GM23338 (cell line): Measurements from ENCODE around the gene ITGB1BP1. TPM values are rescaled to one million over a fixed set of nuclear protein-coding genes. Genes with fewer than 3 reads are reported as not detected.

Source experiments
- ATAC-seq: fragments of 200-7000 bp; cut with Tn5 transposase; 3 replicates; pipeline ENCODE4 v1.9.1; 2020
- DNase-seq: peaks from one replicate; pipeline ENCODE4 v3.0.0-alpha.2; 2015; ENCODE audit warnings: low spot score
- H2AFZ ChIP-seq: fragments of 200-600 bp; sonication (generic); 2 replicates; pipeline ENCODE4 v1.8.0; 2016; ENCODE audit warnings: antibody characterized with exemption, mild to moderate bottlenecking, moderate library complexity
- H3F3A ChIP-seq: fragments of 200-600 bp; sonication (generic); replicated peaks from 2 replicates; pipeline ENCODE4 v1.8.0; 2017; ENCODE audit warnings: antibody characterized with exemption, mixed run types, low read depth
- H3K27ac ChIP-seq: fragments of 200-600 bp; sonication (generic); 2 replicates; pipeline ENCODE4 v1.6.1; 2016; ENCODE audit warnings: low read depth
- H3K27me3 ChIP-seq: fragments of 200-600 bp; sonication (generic); 2 replicates; pipeline ENCODE4 v1.8.0; 2016; ENCODE audit warnings: mild to moderate bottlenecking, mixed run types, moderate library complexity; ENCODE audit not compliant: insufficient read depth
- H3K36me3 ChIP-seq: fragments of 200-600 bp; sonication (generic); 2 replicates; pipeline ENCODE4 v1.8.0; 2016; ENCODE audit warnings: mild to moderate bottlenecking; ENCODE audit not compliant: insufficient read depth
- H3K4me1 ChIP-seq: fragments of 200-600 bp; sonication (generic); 2 replicates; pipeline ENCODE4 v1.8.0; 2016; ENCODE audit warnings: mild to moderate bottlenecking, moderate library complexity; ENCODE audit not compliant: insufficient read depth
- H3K4me2 ChIP-seq: fragments of 200-600 bp; sonication (generic); 2 replicates; pipeline ENCODE4 v1.7.1; 2017; ENCODE audit warnings: mixed run types
- H3K4me3 ChIP-seq: fragments of 200-600 bp; sonication (generic); 2 replicates; pipeline ENCODE4 v1.6.1; 2016; ENCODE audit warnings: mixed run types
- H3K79me2 ChIP-seq: fragments of 200-600 bp; sonication (generic); replicated peaks from 2 replicates; pipeline ENCODE4 v1.8.0; 2017; ENCODE audit warnings: mild to moderate bottlenecking; ENCODE audit not compliant: insufficient read depth
- H3K9me2 ChIP-seq: fragments of 200-600 bp; sonication (generic); 2 replicates; pipeline ENCODE4 v1.8.0; 2017; ENCODE audit not compliant: insufficient read depth
- H4K20me1 ChIP-seq: fragments of 200-600 bp; sonication (generic); replicated peaks from 2 replicates; pipeline ENCODE4 v1.8.0; 2017; ENCODE audit warnings: mild to moderate bottlenecking; ENCODE audit not compliant: insufficient read depth
- H3K27ac Mint-ChIP-seq: 2 replicates; pipeline ENCODE4 v1.8.0; 2020; ENCODE audit warnings: inconsistent platforms, mild to moderate bottlenecking, moderate library complexity, mixed read lengths
- H3K27me3 Mint-ChIP-seq: 3 replicates; pipeline ENCODE4 v1.8.0; 2022; ENCODE audit warnings: low read depth, mild to moderate bottlenecking, moderate library complexity, mixed read lengths, inconsistent platforms; ENCODE audit not compliant: insufficient read depth, poor library complexity
- H3K36me3 Mint-ChIP-seq: 3 replicates; pipeline ENCODE4 v1.8.0; 2021; ENCODE audit warnings: low read depth, mild to moderate bottlenecking, inconsistent platforms, moderate library complexity, mixed read lengths
- H3K4me1 Mint-ChIP-seq: 3 replicates; pipeline ENCODE4 v1.8.0; 2020; ENCODE audit warnings: mild to moderate bottlenecking, inconsistent platforms, mixed read lengths
- H3K4me3 Mint-ChIP-seq: 3 replicates; pipeline ENCODE4 v1.8.0; 2021; ENCODE audit warnings: moderate library complexity, mild to moderate bottlenecking, inconsistent platforms, mixed read lengths
- H3K9me3 Mint-ChIP-seq: 3 replicates; pipeline ENCODE4 v1.8.0; 2020; ENCODE audit warnings: moderate library complexity, mild to moderate bottlenecking, inconsistent platforms, mixed read lengths
- CREB1 ChIP-seq: fragments of 250-450 bp; sonication (Bioruptor Pico); IDR thresholded peaks from 2 replicates; pipeline ENCODE4 v1.5.0; 2020; ENCODE audit warnings: low read depth, mild to moderate bottlenecking, moderate library complexity
- EZH2 ChIP-seq: fragments of 200-600 bp; sonication (generic); IDR thresholded peaks from one replicate; pipeline ENCODE4 v1.8.0; 2017; ENCODE audit warnings: antibody characterized with exemption, mild to moderate bottlenecking, low read depth; ENCODE audit not compliant: unreplicated experiment
- EZH2phosphoT487 ChIP-seq: fragments of 200-600 bp; sonication (generic); IDR thresholded peaks from one replicate; pipeline ENCODE4 v1.8.1; 2018; ENCODE audit warnings: antibody characterized with exemption; ENCODE audit not compliant: unreplicated experiment
- JUNB ChIP-seq: IDR thresholded peaks from one replicate; pipeline ENCODE4 v1.6.1; 2016; ENCODE audit warnings: antibody characterized with exemption; ENCODE audit not compliant: unreplicated experiment
- NANOG ChIP-seq: IDR thresholded peaks from 2 replicates; pipeline ENCODE4 v1.6.1; 2016; ENCODE audit warnings: antibody characterized with exemption, borderline replicate concordance
- STAT1 ChIP-seq: IDR thresholded peaks from one replicate; pipeline ENCODE4 v1.6.1; 2016; ENCODE audit warnings: antibody characterized with exemption; ENCODE audit not compliant: unreplicated experiment
- ZNF331 ChIP-seq: fragments of 250-450 bp; sonication (Bioruptor Pico); IDR thresholded peaks from 2 replicates; pipeline ENCODE4 v1.5.0; 2020; ENCODE audit warnings: low read depth, mild to moderate bottlenecking, moderate library complexity
- polyA plus RNA-seq: library from polyadenylated mRNA; unstranded; fragments of >200 nt; fragmentation: Nextera tagmentation; extraction: Ambion mirVana; gene quantifications from 2 replicates; pipeline ENCODE4 v1.2.1, GENCODE V29; 2016
- total RNA-seq: library from RNA; depleted of rRNA; stranded (reverse); fragments of >200 nt; shearing (Covaris generic); gene quantifications from 2 replicates; pipeline ENCODE4 v1.2.3, GENCODE V29; 2014
- TF ChIP-seq, protein P1 (sequence below): IDR thresholded peaks from one replicate; pipeline ENCODE4 v1.6.1; 2018; ENCODE audit warnings: antibody characterized with exemption; ENCODE audit not compliant: unreplicated experiment
- TF ChIP-seq, protein P2 (sequence below): IDR thresholded peaks from 2 replicates; pipeline ENCODE4 v1.6.1; 2016; ENCODE audit warnings: antibody characterized with exemption
- TF ChIP-seq, protein P3 (sequence below): fragments of 250-450 bp; sonication (Bioruptor Pico); IDR thresholded peaks from 2 replicates; pipeline ENCODE4 v1.5.0; 2020; ENCODE audit warnings: mild to moderate bottlenecking, moderate library complexity

Gene ITGB1BP1
- total and polyA plus RNA-seq, 2 experiments from 2014 or later: 29.1 to 63.5 TPM

DNA sequence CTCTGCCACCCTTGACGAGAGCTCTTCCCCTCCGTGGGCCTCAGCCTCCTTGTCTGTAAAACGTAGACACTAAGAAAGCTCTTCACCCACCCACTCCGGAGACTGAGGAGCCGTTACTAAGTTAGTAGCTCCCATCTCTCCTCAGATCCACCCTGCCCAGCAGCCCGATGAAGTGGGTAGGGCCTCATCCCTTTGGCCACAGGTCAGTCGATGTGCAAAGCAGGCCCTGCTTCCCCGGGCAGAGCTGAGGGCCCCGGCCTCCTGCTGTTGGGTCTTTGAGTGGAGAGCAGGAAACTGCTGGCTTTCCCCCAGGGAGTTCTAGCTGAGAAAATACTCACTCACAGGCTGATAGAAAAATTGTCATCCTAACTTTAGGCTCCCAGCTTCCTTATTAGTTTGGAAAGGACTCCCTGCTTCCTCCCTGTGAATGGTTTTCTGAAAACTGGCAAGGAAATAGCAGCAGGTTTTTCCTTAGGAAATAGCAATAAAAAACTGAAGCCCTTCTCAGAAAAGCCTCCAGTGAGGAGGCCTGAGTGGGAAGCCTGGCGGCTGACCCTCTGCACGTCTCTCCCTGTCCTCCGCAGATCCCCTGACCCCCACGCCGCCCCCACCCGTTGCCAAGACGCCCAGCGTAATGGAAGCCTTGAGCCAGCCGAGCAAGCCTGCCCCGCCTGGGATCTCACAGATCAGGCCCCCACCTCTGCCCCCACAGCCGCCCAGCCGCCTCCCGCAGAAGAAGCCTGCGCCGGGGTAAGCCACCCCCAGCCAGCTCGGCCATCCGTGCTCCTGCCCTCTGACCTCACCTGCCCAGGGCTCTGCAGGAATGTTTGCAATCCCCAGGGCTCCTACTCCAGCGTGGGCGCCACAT, 30.2 kb downstream of the ITGB1BP1 start (continued):
- TF ChIP-seq NANOG (no peak), STAT1 (no peak), EZH2phosphoT487 (no peak), ZNF331 (CRISPR knock-in tag) (no peak), EZH2 (no peak)
- TF ChIP-seq, protein P1, sequence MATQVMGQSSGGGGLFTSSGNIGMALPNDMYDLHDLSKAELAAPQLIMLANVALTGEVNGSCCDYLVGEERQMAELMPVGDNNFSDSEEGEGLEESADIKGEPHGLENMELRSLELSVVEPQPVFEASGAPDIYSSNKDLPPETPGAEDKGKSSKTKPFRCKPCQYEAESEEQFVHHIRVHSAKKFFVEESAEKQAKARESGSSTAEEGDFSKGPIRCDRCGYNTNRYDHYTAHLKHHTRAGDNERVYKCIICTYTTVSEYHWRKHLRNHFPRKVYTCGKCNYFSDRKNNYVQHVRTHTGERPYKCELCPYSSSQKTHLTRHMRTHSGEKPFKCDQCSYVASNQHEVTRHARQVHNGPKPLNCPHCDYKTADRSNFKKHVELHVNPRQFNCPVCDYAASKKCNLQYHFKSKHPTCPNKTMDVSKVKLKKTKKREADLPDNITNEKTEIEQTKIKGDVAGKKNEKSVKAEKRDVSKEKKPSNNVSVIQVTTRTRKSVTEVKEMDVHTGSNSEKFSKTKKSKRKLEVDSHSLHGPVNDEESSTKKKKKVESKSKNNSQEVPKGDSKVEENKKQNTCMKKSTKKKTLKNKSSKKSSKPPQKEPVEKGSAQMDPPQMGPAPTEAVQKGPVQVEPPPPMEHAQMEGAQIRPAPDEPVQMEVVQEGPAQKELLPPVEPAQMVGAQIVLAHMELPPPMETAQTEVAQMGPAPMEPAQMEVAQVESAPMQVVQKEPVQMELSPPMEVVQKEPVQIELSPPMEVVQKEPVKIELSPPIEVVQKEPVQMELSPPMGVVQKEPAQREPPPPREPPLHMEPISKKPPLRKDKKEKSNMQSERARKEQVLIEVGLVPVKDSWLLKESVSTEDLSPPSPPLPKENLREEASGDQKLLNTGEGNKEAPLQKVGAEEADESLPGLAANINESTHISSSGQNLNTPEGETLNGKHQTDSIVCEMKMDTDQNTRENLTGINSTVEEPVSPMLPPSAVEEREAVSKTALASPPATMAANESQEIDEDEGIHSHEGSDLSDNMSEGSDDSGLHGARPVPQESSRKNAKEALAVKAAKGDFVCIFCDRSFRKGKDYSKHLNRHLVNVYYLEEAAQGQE: no peak
- TF ChIP-seq, protein P2, sequence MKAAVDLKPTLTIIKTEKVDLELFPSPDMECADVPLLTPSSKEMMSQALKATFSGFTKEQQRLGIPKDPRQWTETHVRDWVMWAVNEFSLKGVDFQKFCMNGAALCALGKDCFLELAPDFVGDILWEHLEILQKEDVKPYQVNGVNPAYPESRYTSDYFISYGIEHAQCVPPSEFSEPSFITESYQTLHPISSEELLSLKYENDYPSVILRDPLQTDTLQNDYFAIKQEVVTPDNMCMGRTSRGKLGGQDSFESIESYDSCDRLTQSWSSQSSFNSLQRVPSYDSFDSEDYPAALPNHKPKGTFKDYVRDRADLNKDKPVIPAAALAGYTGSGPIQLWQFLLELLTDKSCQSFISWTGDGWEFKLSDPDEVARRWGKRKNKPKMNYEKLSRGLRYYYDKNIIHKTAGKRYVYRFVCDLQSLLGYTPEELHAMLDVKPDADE: no peak

DNA sequence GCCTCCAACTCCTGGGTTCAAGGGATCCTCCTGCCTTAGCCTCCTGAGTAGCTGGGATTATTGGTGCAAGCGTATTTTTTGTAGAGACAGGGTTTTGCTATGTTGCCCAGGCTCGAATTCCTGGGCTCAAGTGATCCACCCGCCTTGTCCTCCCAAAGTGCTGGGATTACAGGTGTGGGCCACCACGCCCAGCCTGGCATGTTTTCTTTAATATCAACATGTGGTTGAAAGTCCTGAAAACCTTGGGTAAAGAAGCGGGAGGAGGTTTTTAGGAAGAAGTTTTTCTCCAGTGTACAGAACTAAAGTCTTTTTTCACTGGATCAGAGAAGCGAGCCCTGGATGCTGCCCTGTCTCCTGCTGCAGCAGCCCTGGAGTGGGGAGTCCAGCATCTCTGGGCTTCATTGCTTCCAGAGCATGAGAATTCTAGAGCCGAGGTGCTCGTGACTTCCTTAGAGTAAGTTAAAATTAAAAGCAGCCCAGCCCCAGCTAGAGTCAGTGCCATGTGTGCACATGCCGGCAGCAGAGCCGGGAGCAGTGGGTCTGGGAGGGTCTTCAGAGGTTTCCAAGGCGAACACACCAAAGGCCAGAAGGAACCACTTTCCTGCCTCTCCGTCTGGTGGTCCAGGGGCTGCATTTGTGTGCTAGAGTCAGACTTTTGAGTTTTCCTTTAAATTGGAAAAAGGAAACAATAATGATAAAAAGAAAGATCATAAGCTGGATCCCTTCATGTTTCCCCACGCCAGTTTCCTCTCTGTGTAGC, 31.2 kb downstream of the ITGB1BP1 start:
- Mint-ChIP-seq H3K4me3 (no peak overlapping the region), H3K9me3 (no peaks in the 10 kb centered on the region), H3K4me1 (peaks cover 21% of the 10 kb centered on the region), H3K27me3 (peaks cover 3% of the 10 kb centered on the region), H3K27ac (no peak overlapping the region; the same call in 1 of the 2 replicates), H3K36me3 (peaks cover 24% of the 10 kb centered on the region)
- Histone ChIP-seq H3F3A (no peaks in the 10 kb centered on the region), H3K4me2 (no peak overlapping the region), H3K4me1 (peaks cover 10% of the 10 kb centered on the region; the same call in 1 of the 2 replicates), H3K4me3 (no peak overlapping the region), H3K36me3 (no peaks in the 10 kb centered on the region; the same call in 1 of the 2 replicates), H2AFZ (no peak overlapping the region), H3K9me2 (no peaks in the 10 kb centered on the region), H4K20me1 (no peaks in the 10 kb centered on the region), H3K27me3 (no peaks in the 10 kb centered on the region), H3K79me2 (no peaks in the 10 kb centered on the region), H3K27ac (peak overlapping the region; percentile 59; the same call in 1 of the 2 replicates)
- ATAC-seq (no peak), DNase-seq (no peak)
- TF ChIP-seq, protein P3, sequence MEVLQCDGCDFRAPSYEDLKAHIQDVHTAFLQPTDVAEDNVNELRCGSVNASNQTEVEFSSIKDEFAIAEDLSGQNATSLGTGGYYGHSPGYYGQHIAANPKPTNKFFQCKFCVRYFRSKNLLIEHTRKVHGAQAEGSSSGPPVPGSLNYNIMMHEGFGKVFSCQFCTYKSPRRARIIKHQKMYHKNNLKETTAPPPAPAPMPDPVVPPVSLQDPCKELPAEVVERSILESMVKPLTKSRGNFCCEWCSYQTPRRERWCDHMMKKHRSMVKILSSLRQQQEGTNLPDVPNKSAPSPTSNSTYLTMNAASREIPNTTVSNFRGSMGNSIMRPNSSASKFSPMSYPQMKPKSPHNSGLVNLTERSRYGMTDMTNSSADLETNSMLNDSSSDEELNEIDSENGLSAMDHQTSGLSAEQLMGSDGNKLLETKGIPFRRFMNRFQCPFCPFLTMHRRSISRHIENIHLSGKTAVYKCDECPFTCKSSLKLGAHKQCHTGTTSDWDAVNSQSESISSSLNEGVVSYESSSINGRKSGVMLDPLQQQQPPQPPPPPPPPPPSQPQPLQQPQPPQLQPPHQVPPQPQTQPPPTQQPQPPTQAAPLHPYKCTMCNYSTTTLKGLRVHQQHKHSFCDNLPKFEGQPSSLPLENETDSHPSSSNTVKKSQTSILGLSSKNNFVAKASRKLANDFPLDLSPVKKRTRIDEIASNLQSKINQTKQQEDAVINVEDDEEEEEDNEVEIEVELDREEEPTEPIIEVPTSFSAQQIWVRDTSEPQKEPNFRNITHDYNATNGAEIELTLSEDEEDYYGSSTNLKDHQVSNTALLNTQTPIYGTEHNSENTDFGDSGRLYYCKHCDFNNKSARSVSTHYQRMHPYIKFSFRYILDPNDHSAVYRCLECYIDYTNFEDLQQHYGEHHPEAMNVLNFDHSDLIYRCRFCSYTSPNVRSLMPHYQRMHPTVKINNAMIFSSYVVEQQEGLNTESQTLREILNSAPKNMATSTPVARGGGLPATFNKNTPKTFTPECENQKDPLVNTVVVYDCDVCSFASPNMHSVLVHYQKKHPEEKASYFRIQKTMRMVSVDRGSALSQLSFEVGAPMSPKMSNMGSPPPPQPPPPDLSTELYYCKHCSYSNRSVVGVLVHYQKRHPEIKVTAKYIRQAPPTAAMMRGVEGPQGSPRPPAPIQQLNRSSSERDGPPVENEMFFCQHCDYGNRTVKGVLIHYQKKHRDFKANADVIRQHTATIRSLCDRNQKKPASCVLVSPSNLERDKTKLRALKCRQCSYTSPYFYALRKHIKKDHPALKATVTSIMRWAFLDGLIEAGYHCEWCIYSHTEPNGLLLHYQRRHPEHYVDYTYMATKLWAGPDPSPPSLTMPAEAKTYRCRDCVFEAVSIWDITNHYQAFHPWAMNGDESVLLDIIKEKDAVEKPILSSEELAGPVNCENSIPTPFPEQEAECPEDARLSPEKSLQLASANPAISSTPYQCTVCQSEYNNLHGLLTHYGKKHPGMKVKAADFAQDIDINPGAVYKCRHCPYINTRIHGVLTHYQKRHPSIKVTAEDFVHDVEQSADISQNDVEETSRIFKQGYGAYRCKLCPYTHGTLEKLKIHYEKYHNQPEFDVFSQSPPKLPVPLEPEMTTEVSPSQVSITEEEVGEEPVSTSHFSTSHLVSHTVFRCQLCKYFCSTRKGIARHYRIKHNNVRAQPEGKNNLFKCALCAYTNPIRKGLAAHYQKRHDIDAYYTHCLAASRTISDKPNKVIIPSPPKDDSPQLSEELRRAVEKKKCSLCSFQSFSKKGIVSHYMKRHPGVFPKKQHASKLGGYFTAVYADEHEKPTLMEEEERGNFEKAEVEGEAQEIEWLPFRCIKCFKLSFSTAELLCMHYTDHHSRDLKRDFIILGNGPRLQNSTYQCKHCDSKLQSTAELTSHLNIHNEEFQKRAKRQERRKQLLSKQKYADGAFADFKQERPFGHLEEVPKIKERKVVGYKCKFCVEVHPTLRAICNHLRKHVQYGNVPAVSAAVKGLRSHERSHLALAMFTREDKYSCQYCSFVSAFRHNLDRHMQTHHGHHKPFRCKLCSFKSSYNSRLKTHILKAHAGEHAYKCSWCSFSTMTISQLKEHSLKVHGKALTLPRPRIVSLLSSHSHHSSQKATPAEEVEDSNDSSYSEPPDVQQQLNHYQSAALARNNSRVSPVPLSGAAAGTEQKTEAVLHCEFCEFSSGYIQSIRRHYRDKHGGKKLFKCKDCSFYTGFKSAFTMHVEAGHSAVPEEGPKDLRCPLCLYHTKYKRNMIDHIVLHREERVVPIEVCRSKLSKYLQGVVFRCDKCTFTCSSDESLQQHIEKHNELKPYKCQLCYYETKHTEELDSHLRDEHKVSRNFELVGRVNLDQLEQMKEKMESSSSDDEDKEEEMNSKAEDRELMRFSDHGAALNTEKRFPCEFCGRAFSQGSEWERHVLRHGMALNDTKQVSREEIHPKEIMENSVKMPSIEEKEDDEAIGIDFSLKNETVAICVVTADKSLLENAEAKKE (CRISPR knock-in tag): no peak
- TF ChIP-seq CREB1 (CRISPR knock-in tag) (no peak), EZH2phosphoT487 (no peak), JUNB (no peak)
